PC-9 (cell line): ENCODE results near the gene CAB39L. TPM values are rescaled to one million over a fixed set of nuclear protein-coding genes. Genes with fewer than 3 reads are reported as not detected.

Experiments used
- BruUV-seq: library from RNA; stranded (reverse); fragments of 400-500 nt; replicated peaks from 2 replicates; lab custom pipeline; 2021; lab: Mats Ljungman, UMichigan
- CTCF ChIA-PET: fragments of 300-600 bp; sonication (Branson Sonifier 250); formaldehyde crosslinking; loops from one replicate; lab custom pipeline; 2022; ENCODE audit warnings: antibody characterized with exemption; lab: Charles Lee
- POLR2A ChIA-PET: fragments of 300-600 bp; sonication (Branson Sonifier 250); formaldehyde crosslinking; loops from one replicate; lab custom pipeline; 2022; ENCODE audit warnings: antibody characterized with exemption; ENCODE audit not compliant: unreplicated experiment; lab: Charles Lee
- DNase-seq, 2 experiments: peaks; one replicate each; pipeline versions ENCODE4 v3.0.0 to v3.0.0-alpha.2; 2015 to 2022; ENCODE audit warnings: mixed read lengths in 1 of 2
- H2AFZ ChIP-seq: fragments of 200-600 bp; sonication (generic); 2 replicates; pipeline ENCODE4 v1.8.1; 2017; ENCODE audit warnings: antibody characterized with exemption
- H3F3A ChIP-seq: fragments of 200-600 bp; sonication (generic); 2 replicates; pipeline ENCODE4 v1.8.1; 2017; ENCODE audit warnings: antibody characterized with exemption, mild to moderate bottlenecking, low read depth; ENCODE audit not compliant: insufficient read depth
- H3K27ac ChIP-seq: fragments of 200-600 bp; sonication (generic); 2 replicates; pipeline ENCODE4 v1.6.1; 2016; ENCODE audit warnings: mixed run types
- H3K27me3 ChIP-seq: fragments of 200-600 bp; sonication (generic); 2 replicates; pipeline ENCODE4 v1.6.1; 2016; ENCODE audit warnings: low read depth, mixed run types; ENCODE audit not compliant: insufficient read depth
- H3K36me3 ChIP-seq: fragments of 200-600 bp; sonication (generic); 2 replicates; pipeline ENCODE4 v1.6.1; 2016; ENCODE audit warnings: low read depth, mixed run types
- H3K4me1 ChIP-seq: fragments of 200-600 bp; sonication (generic); replicated peaks from 2 replicates; pipeline ENCODE4 v1.6.1; 2016; ENCODE audit warnings: mixed run types; ENCODE audit not compliant: insufficient read depth
- H3K4me2 ChIP-seq: fragments of 200-600 bp; sonication (generic); 2 replicates; pipeline ENCODE4 v1.6.1; 2017; ENCODE audit warnings: mixed run types
- H3K4me3 ChIP-seq: fragments of 200-600 bp; sonication (generic); 2 replicates; pipeline ENCODE4 v1.6.1; 2016; ENCODE audit warnings: mixed run types
- H3K79me2 ChIP-seq: fragments of 200-600 bp; sonication (generic); 2 replicates; pipeline ENCODE4 v1.6.1; 2017; ENCODE audit warnings: low read depth, mixed run types
- H3K9me2 ChIP-seq: fragments of 200-600 bp; sonication (generic); 2 replicates; pipeline ENCODE4 v1.8.1; 2017; ENCODE audit warnings: mild to moderate bottlenecking; ENCODE audit not compliant: insufficient read depth
- H3K9me3 ChIP-seq: fragments of 200-600 bp; sonication (generic); 2 replicates; pipeline ENCODE4 v1.8.1; 2016; ENCODE audit warnings: low read depth; ENCODE audit not compliant: insufficient read depth
- H4K20me1 ChIP-seq: fragments of 200-600 bp; sonication (generic); 2 replicates; pipeline ENCODE4 v1.8.1; 2017; ENCODE audit not compliant: insufficient read depth
- CTCF ChIP-seq: fragments of 200-600 bp; sonication (generic); conservative IDR thresholded peaks from 2 replicates; pipeline ENCODE4 v1.6.1; 2017; ENCODE audit warnings: mixed run types, antibody characterized with exemption, mild to moderate bottlenecking, moderate library complexity
- EZH2 ChIP-seq: fragments of 200-600 bp; sonication (generic); IDR thresholded peaks from 2 replicates; pipeline ENCODE4 v1.8.0; 2017; ENCODE audit warnings: antibody characterized with exemption, low read depth
- intact Hi-C: fragments of 100-400 bp; cut with micrococcal nuclease; formaldehyde crosslinking; loops from one replicate; pipeline ENCODE4 v1.10.0; 2022; ENCODE audit not compliant: unreplicated experiment
- total RNA-seq: library from RNA; stranded (reverse); gene quantifications from 2 replicates; pipeline ENCODE4 v1.2.3, GENCODE V29; 2021

Gene CAB39L
- total RNA-seq, 1 experiment from 2014 or later, result 10.7 TPM

DNA sequence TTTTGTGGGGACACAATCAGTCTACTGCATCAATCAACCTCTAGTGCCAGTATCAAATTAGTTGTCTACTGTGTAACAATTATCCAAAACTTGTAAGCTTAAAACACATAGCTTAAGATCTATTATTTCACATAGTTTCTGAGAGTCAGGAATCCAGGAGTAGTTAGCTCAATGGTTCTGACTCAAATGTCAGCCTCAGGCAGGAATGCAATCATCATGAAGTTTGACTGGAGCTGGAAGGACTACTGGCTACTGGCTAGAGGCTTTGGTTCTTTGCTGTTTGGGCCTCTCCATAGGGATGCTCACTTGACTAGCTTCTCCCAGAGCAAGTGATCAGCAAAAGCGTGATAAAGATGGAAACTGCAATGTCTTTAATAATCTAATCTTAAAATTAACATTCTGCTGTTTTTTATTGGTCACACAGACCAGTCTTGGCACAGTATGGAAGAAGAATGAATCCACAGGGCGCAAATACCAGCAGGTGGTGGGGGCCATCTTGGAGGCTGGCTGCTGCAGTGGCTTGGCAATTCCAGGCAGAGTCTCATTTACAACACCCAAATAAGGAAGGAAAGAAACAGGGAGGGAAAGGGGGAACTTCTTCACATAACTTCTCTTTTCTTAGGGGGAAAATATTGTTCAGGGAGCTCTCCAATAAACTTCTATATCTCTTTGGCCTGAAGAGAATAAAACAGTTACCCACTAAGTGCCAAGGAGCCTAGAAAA lies 15.7 kb downstream of the CAB39L start:
- Histone ChIP-seq H3F3A (no peaks in the 10 kb centered on the region), H3K27me3 (no peaks in the 10 kb centered on the region), H3K9me2 (no peaks in the 10 kb centered on the region), H3K4me2 (no peak overlapping the region), H3K36me3 (no peaks in the 10 kb centered on the region), H3K4me3 (no peak overlapping the region), H2AFZ (no peak overlapping the region), H3K27ac (no peak overlapping the region), H3K79me2 (no peaks in the 10 kb centered on the region), H3K4me1 (no peaks in the 10 kb centered on the region), H4K20me1 (no peaks in the 10 kb centered on the region), H3K9me3 (no peaks in the 10 kb centered on the region)
- intact Hi-C loops, result no loop called here
- DNase-seq, result no peak
- no peak for TF ChIP-seq EZH2
- no peak for TF ChIP-seq CTCF
- POLR2A ChIA-PET, result no interaction called here
- CTCF ChIA-PET, result no interaction called here
- no TSS peak for BruUV-seq

GRCh38 chr13:49424011-49424560 lies 19.8 kb downstream of the CAB39L start:
- intact Hi-C loops, result no loop called here
- no TSS peak for BruUV-seq
- H3K79me2 ChIP-seq, result no peaks in the 10 kb centered on the region
- no peaks in the 10 kb centered on the region for H3K36me3 ChIP-seq
- no peak for TF ChIP-seq EZH2
- TF ChIP-seq CTCF, result no peak
- POLR2A ChIA-PET, result interaction anchor here (0.6 kb wide), 1 partner anchor 515 kb away, joined by 8 read pairs; no protein-coding TSS in a partner anchor
- H3K4me1 ChIP-seq, result no peaks in the 10 kb centered on the region
- H3K4me3 ChIP-seq, result no peak overlapping the region
- no peaks in the 10 kb centered on the region for H3K9me3 ChIP-seq
- no peak overlapping the region for H3K4me2 ChIP-seq
- H2AFZ ChIP-seq, result no peak overlapping the region
- no peaks in the 10 kb centered on the region for H3K27me3 ChIP-seq
- no peak for DNase-seq
- no peaks in the 10 kb centered on the region for H3F3A ChIP-seq
- H4K20me1 ChIP-seq, result no peaks in the 10 kb centered on the region
- H3K27ac ChIP-seq, result no peak overlapping the region
- CTCF ChIA-PET, result no interaction called here
- no peaks in the 10 kb centered on the region for H3K9me2 ChIP-seq

DNA sequence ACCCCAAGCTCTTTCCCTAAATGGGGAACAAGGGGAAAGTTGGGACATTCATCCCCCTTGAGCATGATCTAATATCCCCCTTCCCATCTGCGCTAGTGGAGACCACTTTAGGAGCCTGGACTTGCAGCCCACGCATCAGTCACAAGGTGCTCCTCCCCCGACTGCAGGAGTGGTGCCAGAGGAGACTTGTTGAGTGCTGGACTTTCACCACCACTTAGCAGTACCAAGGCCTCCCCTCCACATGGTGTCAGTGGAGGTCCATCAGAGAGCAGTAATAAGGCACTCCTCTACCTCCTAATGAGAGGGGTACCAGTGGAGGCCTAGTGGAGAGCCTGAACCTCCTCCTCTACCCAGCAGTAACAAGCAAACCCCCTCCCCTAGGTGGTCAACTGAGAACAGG lies 22.5 kb downstream of the CAB39L start:
- Histone ChIP-seq H4K20me1 (no peaks in the 10 kb centered on the region), H3K79me2 (no peaks in the 10 kb centered on the region), H3K27ac (no peak overlapping the region), H3K4me1 (no peaks in the 10 kb centered on the region), H3F3A (no peaks in the 10 kb centered on the region), H2AFZ (no peak overlapping the region), H3K27me3 (no peaks in the 10 kb centered on the region), H3K36me3 (no peaks in the 10 kb centered on the region), H3K9me3 (no peaks in the 10 kb centered on the region), H3K4me3 (no peak overlapping the region), H3K9me2 (no peaks in the 10 kb centered on the region), H3K4me2 (no peak overlapping the region)
- DNase-seq, result no peak
- ChIA-PET CTCF (no interaction called here), POLR2A (no interaction called here)
- TF ChIP-seq CTCF (no peak), EZH2 (no peak)
- intact Hi-C loops, result no loop called here
- BruUV-seq, result no TSS peak
